GM13977 (cell line): ENCODE data around the gene TSGA10.

Source experiments
- DNase-seq: peaks from one replicate; pipeline ENCODE4 v3.0.0; 2012; ENCODE audit warnings: low spot score
- in situ Hi-C: fragments of 300-500 bp; cut with MboI; formaldehyde crosslinking; loops from one replicate; pipeline ENCODE4 v1.12.0; 2022; ENCODE audit warnings: low sequenced_read_pairs, low pct_unique_long_range_greater_than_20kb, mixed read lengths, inconsistent platforms; ENCODE audit not compliant: unreplicated experiment
- TF ChIP-seq, protein P1 (sequence below): IDR thresholded peaks from 2 replicates; pipeline ENCODE4 v1.5.1; 2012; ENCODE audit warnings: mild to moderate bottlenecking, control low read depth; ENCODE audit not compliant: insufficient read depth; ENCODE audit errors: extremely low read depth, missing control alignments

TSGA10 gene

DNA sequence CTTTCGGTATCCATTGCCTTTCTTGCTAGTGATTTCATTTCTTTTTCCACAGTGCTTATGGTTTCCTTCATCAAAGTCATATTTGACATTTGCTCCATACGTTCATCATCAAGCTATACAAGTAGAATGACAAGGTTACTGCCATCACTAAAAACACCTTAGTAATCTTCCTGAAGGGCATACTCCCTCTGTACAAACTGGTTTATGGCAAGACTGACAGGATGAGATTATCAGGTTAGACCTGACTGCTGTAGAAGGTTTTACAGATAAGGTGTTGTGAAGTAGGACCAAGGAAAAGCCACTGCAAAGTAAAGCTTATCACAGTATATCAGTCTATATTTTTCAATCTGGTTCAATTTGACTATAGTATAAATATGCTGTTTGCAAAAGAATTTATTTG, 50.7 kb downstream of the TSGA10 start:
- no peak for DNase-seq
- in situ Hi-C loops = no loop called here
- TF ChIP-seq, protein P1, sequence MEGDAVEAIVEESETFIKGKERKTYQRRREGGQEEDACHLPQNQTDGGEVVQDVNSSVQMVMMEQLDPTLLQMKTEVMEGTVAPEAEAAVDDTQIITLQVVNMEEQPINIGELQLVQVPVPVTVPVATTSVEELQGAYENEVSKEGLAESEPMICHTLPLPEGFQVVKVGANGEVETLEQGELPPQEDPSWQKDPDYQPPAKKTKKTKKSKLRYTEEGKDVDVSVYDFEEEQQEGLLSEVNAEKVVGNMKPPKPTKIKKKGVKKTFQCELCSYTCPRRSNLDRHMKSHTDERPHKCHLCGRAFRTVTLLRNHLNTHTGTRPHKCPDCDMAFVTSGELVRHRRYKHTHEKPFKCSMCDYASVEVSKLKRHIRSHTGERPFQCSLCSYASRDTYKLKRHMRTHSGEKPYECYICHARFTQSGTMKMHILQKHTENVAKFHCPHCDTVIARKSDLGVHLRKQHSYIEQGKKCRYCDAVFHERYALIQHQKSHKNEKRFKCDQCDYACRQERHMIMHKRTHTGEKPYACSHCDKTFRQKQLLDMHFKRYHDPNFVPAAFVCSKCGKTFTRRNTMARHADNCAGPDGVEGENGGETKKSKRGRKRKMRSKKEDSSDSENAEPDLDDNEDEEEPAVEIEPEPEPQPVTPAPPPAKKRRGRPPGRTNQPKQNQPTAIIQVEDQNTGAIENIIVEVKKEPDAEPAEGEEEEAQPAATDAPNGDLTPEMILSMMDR = no peak

DNA sequence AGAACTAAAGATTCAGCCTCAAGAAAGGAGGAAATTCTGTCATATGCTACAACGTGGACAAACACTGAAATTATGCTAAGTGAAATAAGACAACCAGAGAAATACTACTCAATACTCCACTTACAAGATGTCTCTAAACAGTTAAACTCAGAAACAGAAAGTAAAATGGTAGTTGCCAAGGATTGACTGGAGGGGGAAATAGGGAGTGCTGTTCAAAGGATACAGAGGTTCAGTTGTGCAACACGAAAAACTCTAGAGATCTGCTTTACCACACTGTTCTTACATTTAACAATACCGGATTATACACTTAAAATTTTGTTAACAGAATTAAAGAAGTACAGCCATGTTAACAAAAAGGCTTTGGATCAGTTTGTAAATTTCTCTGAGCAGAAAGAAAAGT, 53.0 kb downstream of the TSGA10 start:
- no peak for DNase-seq
- in situ Hi-C loops = no loop called here
- TF ChIP-seq, protein P1 = no peak

DNA sequence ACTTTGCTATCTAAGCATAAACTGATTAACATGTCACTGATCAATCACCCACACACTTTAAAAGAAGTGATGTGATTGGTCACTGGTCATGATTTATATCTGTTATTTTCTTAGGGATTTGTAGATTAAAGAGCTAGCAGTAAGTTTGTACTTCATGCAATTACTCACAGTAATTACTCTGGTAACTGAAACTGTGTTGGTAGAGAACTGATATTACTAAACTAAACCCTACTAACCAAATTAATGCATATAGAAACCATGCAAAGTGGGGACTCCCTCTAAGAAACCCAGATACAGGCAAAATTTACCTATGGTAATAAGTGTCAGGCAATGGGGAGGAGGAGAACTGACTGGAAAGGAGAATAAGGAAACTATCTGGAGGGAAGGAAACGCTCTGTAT, 58.0 kb downstream of the TSGA10 start:
- no peak for DNase-seq
- TF ChIP-seq, protein P1 = no peak
- in situ Hi-C loops = no loop called here

DNA sequence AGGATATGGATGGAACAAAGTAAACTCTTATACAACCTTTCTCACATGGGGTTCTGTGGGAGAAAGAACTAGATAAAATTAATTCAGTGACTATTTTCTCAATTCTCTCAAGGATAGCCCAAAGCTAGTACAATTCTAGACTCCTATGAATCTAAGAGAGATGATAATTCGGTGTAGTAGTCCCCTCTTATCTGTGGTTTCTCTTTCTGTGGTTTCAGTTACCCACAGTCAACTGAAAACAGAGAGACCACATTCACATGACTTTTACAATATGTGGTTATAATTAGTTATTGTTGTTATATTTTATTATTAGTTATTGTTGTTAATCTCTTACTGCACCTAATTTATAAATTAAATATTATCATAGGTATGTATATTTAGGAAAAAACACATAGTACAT, 66.7 kb downstream of the TSGA10 start:
- TF ChIP-seq, protein P1 = no peak
- peak; percentile 29 for DNase-seq
- in situ Hi-C loops = no loop called here

DNA sequence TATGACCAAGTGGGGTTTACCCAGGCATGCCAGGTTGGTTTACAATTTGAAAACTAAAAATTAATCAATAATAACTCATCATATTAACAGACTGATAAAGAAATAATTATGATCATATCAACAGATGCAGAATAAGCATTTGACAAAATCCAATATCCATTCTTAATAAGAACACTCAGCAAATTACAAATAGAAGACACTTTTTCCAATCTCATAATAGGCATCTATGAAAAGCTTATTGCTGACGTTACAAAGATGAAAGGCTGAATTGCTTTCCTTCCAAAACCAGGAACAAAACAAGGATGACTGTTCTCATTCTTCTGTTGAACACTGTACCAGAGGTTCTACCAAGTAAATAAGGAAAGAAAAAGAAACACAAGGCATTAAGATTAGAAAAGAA, 68.4 kb downstream of the TSGA10 start:
- TF ChIP-seq, protein P1 = no peak
- DNase-seq = no peak
- in situ Hi-C loops = no loop called here

DNA sequence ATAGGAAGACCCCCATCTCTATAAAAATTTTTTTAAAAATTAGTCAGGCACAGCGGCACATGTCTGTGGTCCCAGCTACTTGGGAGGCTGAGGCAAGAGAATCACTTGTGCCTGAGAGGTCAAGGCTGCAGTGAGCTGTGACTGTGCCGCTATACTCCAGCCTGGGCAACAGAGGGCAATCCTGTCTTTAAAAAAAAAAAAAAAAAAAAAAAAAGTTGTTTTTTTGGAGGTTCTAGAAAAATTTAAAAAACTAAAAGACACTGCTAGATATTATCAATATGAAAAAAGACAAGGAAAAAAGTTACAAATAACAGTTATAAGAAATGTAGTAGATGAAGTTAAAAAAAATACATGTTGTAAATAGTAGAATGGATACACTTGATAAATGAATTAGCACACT, 69.3 kb downstream of the TSGA10 start:
- TF ChIP-seq, protein P1 = peak; percentile 44
- in situ Hi-C loops = no loop called here
- DNase-seq = no peak

DNA sequence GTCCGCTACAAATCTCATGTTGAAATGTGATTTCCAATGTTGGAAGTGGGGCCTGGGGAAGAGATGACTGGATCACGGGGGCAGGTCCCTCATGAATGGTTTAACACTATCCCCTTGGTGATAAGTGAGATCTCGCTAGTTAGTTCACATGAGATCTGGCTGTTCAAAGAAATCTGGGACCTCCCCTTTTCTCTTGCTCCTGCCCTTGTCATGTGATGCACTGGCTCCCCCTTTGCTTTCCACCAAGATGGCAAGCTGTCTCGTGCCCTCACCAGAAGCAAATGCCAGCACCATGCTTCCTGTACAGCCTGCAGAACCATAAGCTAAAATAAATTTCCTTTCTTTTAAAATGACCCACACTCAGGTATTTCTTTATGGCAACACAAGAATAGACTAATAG, 70.5 kb downstream of the TSGA10 start:
- in situ Hi-C loops = no loop called here
- TF ChIP-seq, protein P1 = no peak
- DNase-seq = no peak
